Stimulated activated CD4-positive, alpha-beta T cell treated with anti-CD3 and anti-CD28 coated beads, Interleukin-4, amount 100 ng/mL, for 48 hours (primary cell): ENCODE results near the gene ATG5.
"Not testable (repeated sequence)": the region's sequence is repeated elsewhere in the genome, so short reads cannot be mapped to it uniquely, and the experiment has no call there.

Source experiments
- DNase-seq, 2 donors: peaks; one replicate each; pipeline ENCODE4 v3.0.0-alpha.2; 2020; ENCODE audit warnings: low read depth in 2 of 2

The ATG5 gene

GRCh38 chr6:106309766-106310373, 15.7 kb downstream of the ATG5 start:
- DNase-seq = no peak

DNA sequence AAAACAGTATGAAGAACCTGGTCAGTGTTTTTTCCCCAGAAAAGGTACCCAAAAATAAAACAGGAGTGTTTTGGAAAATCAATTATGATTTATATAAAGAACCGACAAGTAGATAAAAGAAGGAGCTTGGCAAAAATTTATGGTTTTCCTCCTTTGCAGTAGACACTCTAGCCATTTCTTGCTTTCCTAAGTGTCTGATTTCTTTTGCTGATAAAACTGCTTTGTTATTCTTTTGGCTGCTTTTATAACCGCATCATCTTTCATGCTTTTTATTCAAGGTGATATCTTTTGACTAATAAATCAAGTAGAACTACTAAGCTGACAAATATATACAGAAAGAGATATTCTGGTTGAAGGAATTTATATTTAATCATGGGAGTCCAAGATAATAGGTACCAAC, 16.6 kb downstream of the ATG5 start:
- no peak for DNase-seq

GRCh38 chr6:106305740-106306139, 19.8 kb downstream of the ATG5 start:
- DNase-seq = no peak

GRCh38 chr6:106300944-106301343, 24.6 kb downstream of the ATG5 start:
- DNase-seq = no peak

DNA sequence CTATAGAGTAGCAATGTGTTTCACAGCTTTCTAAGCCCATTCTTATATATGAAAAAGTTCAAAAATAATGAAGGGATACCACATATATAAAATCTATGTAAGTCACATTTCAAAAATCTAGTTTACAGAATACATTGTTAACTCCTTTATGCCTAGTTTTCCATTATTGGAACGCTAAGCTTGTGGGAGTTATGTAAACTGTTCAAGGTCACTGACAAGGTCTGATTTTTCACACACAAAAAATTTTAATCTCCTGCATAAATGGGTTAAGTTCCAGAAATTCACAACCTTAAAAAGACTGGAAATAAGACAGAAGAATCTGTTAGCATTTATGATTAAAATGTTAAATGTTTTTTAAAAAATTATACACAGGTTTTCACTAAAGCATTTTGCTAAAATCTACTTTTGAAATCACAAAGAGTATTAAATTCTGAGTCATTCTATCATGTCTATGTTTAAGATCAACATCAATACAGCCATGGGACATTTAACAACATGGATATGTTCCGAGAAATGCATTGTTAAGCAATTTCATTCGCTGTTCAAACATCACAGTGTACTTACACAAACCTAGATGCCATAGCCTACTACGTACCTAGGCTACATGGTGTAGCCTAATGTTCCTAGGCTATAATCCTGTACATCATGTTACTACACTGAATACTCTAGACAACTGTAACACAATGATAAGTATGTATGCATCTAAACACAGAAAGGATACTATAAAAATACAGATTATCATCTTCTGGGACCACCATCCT, 25.4 kb downstream of the ATG5 start:
- DNase-seq = no peak

- DNase-seq = no peak
These were observed 32.4 kb downstream of the ATG5 start for GRCh38 chr6:106293116-106293515.

DNA sequence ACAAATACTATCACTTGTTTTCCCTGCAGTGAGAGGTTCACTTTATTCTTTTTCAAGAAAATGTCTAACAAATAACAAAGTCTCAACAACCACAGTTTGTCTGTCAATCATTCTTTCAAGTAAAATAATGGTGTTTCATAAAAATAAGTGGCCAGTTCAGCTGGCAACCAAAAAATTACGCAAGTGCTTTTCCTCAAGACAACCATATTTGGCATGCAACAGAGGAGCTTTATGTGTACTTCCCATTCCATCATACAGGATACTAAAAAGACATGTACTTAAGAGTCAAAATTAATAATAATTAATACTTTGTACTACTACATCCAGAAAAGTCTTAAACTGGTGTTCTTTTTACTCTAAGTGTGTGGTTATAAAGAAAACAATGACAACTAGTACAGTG, 34.6 kb downstream of the ATG5 start:
- no peak for DNase-seq

DNA sequence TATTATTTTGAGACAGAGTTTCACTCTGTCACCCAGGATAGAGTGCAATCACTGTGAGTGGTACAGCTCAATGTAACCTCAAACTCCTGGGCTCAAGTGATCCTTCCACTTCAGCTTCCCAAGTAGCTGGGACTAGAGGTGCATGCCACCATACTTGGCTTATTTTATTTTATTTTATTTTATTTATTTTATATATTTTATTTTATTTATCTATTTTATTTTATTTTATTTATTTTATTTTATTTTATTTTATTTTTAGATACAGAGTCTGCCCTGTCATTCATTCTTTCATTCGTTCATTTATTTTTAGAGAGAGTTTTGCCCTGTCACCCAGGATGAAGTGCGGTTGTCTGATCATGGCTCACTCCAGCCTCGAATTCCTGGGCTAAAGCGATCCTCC, 35.5 kb downstream of the ATG5 start:
- DNase-seq = no peak

GRCh38 chr6:106287215-106287614, 38.3 kb downstream of the ATG5 start:
- no peak for DNase-seq

GRCh38 chr6:106286746-106287145, 38.8 kb downstream of the ATG5 start:
- DNase-seq = no peak

DNA sequence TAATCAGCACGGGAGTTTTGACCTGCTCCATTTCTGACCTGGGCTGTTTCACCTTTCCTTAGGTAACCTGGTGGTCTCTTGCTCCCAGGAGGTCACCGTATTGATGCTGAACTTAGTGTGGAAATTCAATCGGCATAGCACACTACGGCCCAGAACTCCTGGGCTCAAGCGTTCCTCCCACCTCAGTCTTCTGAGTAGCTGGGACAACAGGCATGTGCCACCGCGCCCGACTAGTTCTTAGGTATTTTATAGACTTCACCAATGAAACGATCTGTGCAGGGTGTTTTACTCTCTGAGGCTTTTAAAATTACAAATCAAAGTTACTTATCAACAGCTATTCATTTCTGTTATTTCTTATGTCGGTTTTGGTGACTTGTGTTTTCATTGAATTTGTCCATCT, 42.1 kb downstream of the ATG5 start:
- no peak for DNase-seq

DNA sequence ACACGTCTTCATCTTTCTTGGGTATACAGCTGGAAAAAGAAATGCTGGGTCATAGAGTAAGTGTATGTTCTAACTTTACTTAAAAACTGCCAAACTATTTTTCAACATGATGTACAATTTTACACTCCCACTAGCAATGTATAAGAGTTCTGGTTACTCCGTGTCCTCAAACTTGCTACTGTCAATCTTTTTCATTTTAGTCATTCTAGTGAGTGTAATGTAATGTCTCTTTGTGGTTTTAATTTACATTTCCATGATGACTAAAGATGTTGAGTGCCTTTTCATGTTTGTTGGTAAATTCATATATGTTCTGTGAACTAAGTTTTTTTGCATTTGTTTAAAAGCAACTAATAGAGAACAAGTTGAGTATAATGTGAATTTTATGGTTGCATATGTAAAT, 43.9 kb downstream of the ATG5 start:
- DNase-seq = no peak

GRCh38 chr6:106281088-106281487, 44.5 kb downstream of the ATG5 start:
- DNase-seq = no peak

DNA sequence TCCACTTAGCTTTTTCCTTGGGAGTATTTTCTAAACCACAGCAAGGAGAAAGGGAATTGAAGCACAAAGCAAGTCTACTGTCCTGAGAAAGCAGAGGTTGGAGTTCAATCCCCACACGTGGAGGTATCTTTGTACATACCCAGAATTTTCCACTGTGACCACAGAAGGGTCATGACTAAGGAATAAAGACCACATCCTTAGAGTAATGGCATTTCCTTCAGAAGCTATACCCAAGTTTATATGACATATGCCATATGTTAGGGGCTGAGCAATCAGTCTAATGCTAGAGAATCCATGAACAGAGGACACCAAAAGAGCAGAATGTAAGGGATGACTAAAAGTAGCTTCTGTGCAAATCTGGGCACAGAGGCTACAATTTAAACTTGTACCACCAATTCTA, 46.4 kb downstream of the ATG5 start:
- no peak for DNase-seq

DNA sequence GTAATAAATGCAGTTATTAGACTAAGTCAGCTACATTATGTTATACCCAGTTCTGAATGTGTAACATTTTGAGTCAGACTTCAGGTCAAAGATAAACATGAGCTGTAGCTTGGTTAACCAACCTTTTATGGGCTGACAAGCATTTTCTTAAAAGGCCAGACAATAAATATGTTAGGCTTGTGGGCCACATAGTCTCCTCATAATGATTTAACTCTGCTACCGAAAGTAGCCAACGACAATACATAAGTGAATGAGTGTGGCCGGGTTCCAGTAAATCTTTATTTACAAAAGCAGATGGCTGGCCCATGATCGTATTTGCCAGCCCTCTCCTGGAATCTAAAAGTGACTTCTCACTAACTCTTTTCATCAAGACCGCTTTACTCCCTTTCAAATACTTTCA, 49.9 kb downstream of the ATG5 start:
- no peak for DNase-seq

- no peak for DNase-seq
These were observed 52.5 kb downstream of the ATG5 start for GRCh38 chr6:106273087-106273486.

GRCh38 chr6:106272287-106272686, 53.3 kb downstream of the ATG5 start:
- no peak for DNase-seq

GRCh38 chr6:106270414-106270813, 55.1 kb downstream of the ATG5 start:
- DNase-seq = no peak

GRCh38 chr6:106269268-106269919, 56.2 kb downstream of the ATG5 start:
- not testable (repeated sequence) for DNase-seq

DNA sequence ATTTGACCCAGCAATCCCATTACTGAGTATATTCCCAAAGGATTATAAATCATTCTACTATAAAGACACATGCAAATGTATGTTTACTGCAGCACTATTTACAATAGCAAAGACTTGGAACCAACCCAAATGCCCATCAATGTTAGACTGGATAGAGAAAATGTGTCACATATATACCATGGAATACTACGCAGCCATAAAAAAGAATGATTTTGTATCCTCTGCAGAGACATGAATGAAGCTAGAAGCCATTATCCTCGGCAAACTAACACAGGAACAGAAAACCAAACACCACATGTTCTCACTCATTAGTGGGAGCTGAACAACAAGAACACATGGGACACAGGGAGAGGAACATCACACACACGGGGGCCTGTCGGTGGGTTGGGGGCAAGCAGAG, 57.1 kb downstream of the ATG5 start:
- DNase-seq = not testable (repeated sequence)

GRCh38 chr6:106264433-106264832, 61.1 kb downstream of the ATG5 start:
- DNase-seq = not testable (repeated sequence)

GRCh38 chr6:106259748-106260147, 65.8 kb downstream of the ATG5 start:
- DNase-seq = not testable (repeated sequence)

- no peak for DNase-seq
These were observed 66.8 kb downstream of the ATG5 start for GRCh38 chr6:106258726-106259125.
